KMS-11 (cell line): ENCODE data around the gene CALHM2.

Experiments used
- H2AFZ ChIP-seq: fragments of 200-600 bp; sonication (generic); 2 replicates; pipeline ENCODE4 v1.6.1; 2016; ENCODE audit warnings: antibody characterized with exemption, mixed run types, low read depth
- H3K27ac ChIP-seq: fragments of 200-600 bp; sonication (generic); 2 replicates; pipeline ENCODE4 v1.6.1; 2016; ENCODE audit warnings: mild to moderate bottlenecking, mixed run types
- H3K27me3 ChIP-seq: fragments of 200-600 bp; sonication (generic); 2 replicates; pipeline ENCODE4 v1.6.1; 2017; ENCODE audit warnings: mild to moderate bottlenecking, low read depth, mixed run types, moderate library complexity; ENCODE audit not compliant: insufficient read depth
- H3K36me3 ChIP-seq: fragments of 200-600 bp; sonication (generic); 2 replicates; pipeline ENCODE4 v1.6.1; 2017; ENCODE audit warnings: mild to moderate bottlenecking, mixed run types; ENCODE audit not compliant: insufficient read depth
- H3K4me1 ChIP-seq: fragments of 200-600 bp; sonication (generic); 2 replicates; pipeline ENCODE4 v1.6.1; 2016; ENCODE audit warnings: mild to moderate bottlenecking, low read depth, mixed run types; ENCODE audit not compliant: poor library complexity, severe bottlenecking
- H3K4me2 ChIP-seq: fragments of 200-600 bp; sonication (generic); 2 replicates; pipeline ENCODE4 v1.7.0; 2016; ENCODE audit warnings: mild to moderate bottlenecking, mixed run types
- H3K4me3 ChIP-seq: fragments of 200-600 bp; sonication (generic); IDR thresholded peaks from 2 replicates; pipeline ENCODE4 v1.6.1; 2017; ENCODE audit warnings: low read depth, low read length, mixed read lengths; ENCODE audit not compliant: insufficient read depth
- H3K79me2 ChIP-seq: fragments of 200-600 bp; sonication (generic); 2 replicates; pipeline ENCODE4 v1.6.1; 2016; ENCODE audit warnings: low read depth, mixed run types; ENCODE audit not compliant: insufficient read depth
- H3K9ac ChIP-seq: fragments of 200-600 bp; sonication (generic); 2 replicates; pipeline ENCODE4 v1.6.1; 2016; ENCODE audit warnings: mild to moderate bottlenecking, mixed run types
- H4K20me1 ChIP-seq: fragments of 200-600 bp; sonication (generic); 2 replicates; pipeline ENCODE4 v1.6.1; 2016; ENCODE audit warnings: mild to moderate bottlenecking, mixed run types; ENCODE audit not compliant: insufficient read depth
- TF ChIP-seq, protein P1 (sequence below): fragments of 200-600 bp; sonication (generic); conservative IDR thresholded peaks from 2 replicates; pipeline ENCODE4 v1.6.1; 2017; ENCODE audit warnings: low read depth, mild to moderate bottlenecking, antibody characterized with exemption, low read length, moderate library complexity, mixed read lengths

The CALHM2 gene

DNA sequence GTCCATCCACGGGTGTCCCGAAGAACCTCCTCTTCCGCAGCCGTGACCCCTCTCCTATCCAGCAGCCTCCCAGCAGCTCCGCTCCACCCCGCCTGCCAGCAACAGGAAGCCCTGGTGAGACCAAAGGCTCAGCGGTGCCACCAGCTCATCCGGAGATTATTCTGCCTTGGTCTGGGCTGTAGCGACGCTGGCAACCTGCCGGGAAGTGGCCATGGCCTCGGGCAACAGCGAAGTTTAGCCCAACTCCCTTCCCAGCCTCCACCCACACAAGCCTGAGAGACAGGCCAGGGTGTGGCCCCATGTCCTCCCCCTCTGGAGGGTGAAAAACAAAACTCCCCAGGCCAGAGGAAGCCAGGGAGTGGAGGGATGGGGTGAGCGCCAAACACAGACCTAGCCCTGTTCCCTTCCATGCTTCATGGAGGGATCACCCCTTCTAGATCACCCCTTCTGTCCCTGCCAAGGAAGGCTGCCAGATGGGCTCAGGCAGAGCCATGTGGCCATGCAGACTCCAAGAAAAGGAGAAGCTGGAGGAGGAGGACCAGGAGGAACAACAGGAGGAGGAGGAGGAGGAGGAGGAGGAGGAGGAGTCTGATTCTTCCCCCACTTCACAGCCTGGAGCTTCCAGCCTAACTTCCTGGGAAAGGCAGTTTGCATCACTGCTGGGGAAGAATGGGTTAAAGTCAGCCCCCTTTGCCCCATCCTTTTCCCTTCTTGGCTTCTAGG, 918 bp downstream of the CALHM2 start:
- H3K36me3 ChIP-seq: no peaks in the 10 kb centered on the region
- no peak overlapping the region for H3K27ac ChIP-seq
- H3K79me2 ChIP-seq: no peaks in the 10 kb centered on the region
- H3K4me3 ChIP-seq: no peak overlapping the region
- no peaks in the 10 kb centered on the region for H4K20me1 ChIP-seq
- no peak overlapping the region for H2AFZ ChIP-seq
- TF ChIP-seq, protein P1, sequence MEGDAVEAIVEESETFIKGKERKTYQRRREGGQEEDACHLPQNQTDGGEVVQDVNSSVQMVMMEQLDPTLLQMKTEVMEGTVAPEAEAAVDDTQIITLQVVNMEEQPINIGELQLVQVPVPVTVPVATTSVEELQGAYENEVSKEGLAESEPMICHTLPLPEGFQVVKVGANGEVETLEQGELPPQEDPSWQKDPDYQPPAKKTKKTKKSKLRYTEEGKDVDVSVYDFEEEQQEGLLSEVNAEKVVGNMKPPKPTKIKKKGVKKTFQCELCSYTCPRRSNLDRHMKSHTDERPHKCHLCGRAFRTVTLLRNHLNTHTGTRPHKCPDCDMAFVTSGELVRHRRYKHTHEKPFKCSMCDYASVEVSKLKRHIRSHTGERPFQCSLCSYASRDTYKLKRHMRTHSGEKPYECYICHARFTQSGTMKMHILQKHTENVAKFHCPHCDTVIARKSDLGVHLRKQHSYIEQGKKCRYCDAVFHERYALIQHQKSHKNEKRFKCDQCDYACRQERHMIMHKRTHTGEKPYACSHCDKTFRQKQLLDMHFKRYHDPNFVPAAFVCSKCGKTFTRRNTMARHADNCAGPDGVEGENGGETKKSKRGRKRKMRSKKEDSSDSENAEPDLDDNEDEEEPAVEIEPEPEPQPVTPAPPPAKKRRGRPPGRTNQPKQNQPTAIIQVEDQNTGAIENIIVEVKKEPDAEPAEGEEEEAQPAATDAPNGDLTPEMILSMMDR: no peak
- H3K4me2 ChIP-seq: no peak overlapping the region
- H3K4me1 ChIP-seq: no peaks in the 10 kb centered on the region
- no peaks in the 10 kb centered on the region for H3K27me3 ChIP-seq
- no peak overlapping the region for H3K9ac ChIP-seq

DNA sequence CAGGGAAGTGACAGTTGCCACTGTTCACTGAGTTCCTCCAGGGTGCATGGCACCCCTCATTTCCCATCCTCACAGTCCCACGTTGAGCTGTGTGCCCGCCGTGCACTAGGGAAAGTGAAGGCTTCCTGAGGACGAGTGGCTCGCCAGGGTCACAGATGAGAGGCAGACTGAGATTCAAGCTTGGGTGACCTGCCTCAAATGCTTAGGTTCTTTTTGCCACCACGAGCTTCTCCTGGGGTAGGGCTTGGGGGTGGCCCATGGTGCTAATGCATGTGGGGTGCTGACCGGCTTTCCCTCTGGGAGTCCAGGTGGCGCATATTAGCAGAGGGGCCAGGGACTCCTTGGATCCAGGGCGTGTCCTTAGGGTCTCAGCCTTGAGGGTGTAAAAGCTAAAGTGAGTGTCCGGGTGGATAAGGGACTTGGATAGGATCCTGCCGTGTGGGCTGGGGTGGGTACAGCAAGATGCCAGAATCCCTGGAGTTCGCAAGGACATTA, 1.9 kb downstream of the CALHM2 start:
- TF ChIP-seq, protein P1: no peak
- no peak overlapping the region for H3K4me3 ChIP-seq
- H3K9ac ChIP-seq: no peak overlapping the region
- no peaks in the 10 kb centered on the region for H4K20me1 ChIP-seq
- no peaks in the 10 kb centered on the region for H3K79me2 ChIP-seq
- H3K4me2 ChIP-seq: no peak overlapping the region
- H3K27me3 ChIP-seq: no peaks in the 10 kb centered on the region
- no peak overlapping the region for H3K27ac ChIP-seq
- no peak overlapping the region for H2AFZ ChIP-seq
- H3K4me1 ChIP-seq: no peaks in the 10 kb centered on the region
- peaks cover 4% of the 10 kb centered on the region; the same call in 1 of the 2 replicates for H3K36me3 ChIP-seq

DNA sequence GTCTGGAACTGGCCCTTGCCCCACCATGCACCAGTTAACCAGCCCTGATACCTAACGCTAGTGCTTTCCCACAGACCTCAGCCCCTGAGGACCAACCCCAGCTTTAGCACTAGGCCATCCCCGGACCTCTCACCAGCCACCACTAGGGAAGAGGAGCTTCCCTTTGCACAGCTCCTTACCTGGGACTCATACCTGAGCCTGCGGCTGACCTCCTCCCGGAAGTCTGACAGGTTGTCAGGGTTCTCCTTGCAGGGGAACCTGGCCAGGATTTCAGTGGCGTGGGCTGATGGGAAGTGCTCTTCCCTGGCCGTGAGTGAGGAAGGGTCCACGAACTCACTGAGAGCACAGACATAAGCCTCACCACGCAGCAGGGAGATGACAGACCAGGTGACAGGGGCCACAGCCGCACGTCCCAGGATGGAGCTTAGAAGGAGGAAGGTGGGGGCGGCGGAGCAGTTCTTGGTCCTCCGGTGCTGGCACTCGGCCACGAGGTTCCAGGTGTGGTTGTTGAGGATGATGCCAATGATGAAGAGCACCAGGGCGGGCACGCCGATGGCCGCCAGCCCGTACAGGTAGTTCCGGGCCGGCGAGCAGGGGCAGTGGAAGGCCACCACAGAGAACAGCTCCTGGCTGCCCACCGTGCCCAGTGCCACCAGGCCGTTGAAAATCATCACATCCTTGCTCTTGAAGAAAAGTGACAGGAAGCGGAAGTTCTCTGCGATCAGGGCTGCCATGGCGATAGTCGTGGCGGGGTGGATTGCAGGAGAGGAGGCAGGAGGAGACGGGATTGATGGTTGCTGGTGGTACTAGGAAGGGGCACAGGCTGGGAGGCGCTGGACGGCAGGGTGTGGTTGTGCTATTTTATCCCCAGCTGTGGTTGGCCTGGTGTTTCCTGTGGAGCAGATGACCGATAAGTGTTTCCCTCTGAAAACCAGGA, 2.7 kb downstream of the CALHM2 start:
- TF ChIP-seq, protein P1: no peak
- Histone ChIP-seq H3K4me1 (peaks cover 6% of the 10 kb centered on the region), H4K20me1 (no peaks in the 10 kb centered on the region), H3K79me2 (no peaks in the 10 kb centered on the region), H3K4me3 (no peak overlapping the region), H3K27me3 (no peaks in the 10 kb centered on the region), H2AFZ (no peak overlapping the region), H3K27ac (no peak overlapping the region), H3K4me2 (no peak overlapping the region), H3K36me3 (peaks cover 9% of the 10 kb centered on the region; the same call in 1 of the 2 replicates), H3K9ac (no peak overlapping the region)

DNA sequence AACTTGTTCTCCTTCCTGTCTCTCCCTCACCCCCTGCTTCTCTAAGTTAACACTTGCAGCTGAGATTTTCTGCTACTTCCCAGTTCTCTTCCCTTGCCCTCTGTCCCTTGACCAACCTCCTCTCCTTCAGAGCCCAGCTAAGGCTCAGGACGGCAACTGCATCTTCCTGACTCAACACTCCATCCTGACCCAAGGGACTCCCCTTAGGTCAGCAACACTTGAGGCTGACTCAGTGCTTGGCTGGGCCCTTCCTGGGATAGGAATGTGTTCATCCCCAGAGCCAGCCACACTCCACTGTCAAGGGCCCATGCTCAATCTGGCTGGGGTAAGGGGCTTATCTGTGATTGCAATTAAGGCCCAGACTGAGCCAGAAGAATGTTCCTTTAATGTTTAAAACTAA, 3.4 kb downstream of the CALHM2 start:
- H3K4me1 ChIP-seq: peaks cover 6% of the 10 kb centered on the region
- H3K4me2 ChIP-seq: no peak overlapping the region
- H3K4me3 ChIP-seq: no peak overlapping the region
- H3K27me3 ChIP-seq: no peaks in the 10 kb centered on the region
- H4K20me1 ChIP-seq: no peaks in the 10 kb centered on the region
- no peak overlapping the region for H3K27ac ChIP-seq
- TF ChIP-seq, protein P1: no peak
- no peak overlapping the region for H2AFZ ChIP-seq
- H3K36me3 ChIP-seq: peaks cover 9% of the 10 kb centered on the region; the same call in 1 of the 2 replicates
- H3K9ac ChIP-seq: no peak overlapping the region
- no peaks in the 10 kb centered on the region for H3K79me2 ChIP-seq
